Smooth muscle cell (in vitro differentiated cells): ENCODE measurements around the gene STXBP2. TPM values are rescaled to one million over a fixed set of nuclear protein-coding genes. Genes with fewer than 3 reads are reported as not detected.
"Not testable (repeated sequence)": the region's sequence is repeated elsewhere in the genome, so short reads cannot be mapped to it uniquely, and the experiment has no call there.

Experiments
- DNase-seq: peaks from one replicate; lab custom pipeline; 2025; ENCODE audit not compliant: unreplicated experiment; lab: John Stamatoyannopoulos, UW
- H2AFZ ChIP-seq: fragments of 200-600 bp; sonication (generic); 2 replicates; pipeline ENCODE4 v1.6.0; 2016; ENCODE audit warnings: antibody characterized with exemption, low read depth, mild to moderate bottlenecking
- H3F3A ChIP-seq: fragments of 200-600 bp; sonication (generic); 2 replicates; pipeline ENCODE4 v1.6.0; 2017; ENCODE audit warnings: antibody characterized with exemption, low read depth
- H3K27ac ChIP-seq: fragments of 200-600 bp; sonication (generic); 2 replicates; pipeline ENCODE4 v1.5.1; 2016; ENCODE audit warnings: low read depth, mild to moderate bottlenecking
- H3K27me3 ChIP-seq: fragments of 200-600 bp; sonication (generic); 2 replicates; pipeline ENCODE4 v1.6.1; 2016; ENCODE audit warnings: low read depth, mild to moderate bottlenecking
- H3K36me3 ChIP-seq: fragments of 200-600 bp; sonication (generic); 2 replicates; pipeline ENCODE4 v1.5.1; 2016; ENCODE audit warnings: low read depth
- H3K4me1 ChIP-seq: fragments of 200-600 bp; sonication (generic); 2 replicates; pipeline ENCODE4 v1.5.1; 2016; ENCODE audit warnings: low read depth
- H3K4me2 ChIP-seq: fragments of 200-600 bp; sonication (generic); 2 replicates; pipeline ENCODE4 v1.6.0; 2016; ENCODE audit warnings: mild to moderate bottlenecking
- H3K4me3 ChIP-seq: fragments of 200-600 bp; sonication (generic); 2 replicates; pipeline ENCODE4 v1.5.1; 2016; ENCODE audit warnings: mild to moderate bottlenecking
- H3K79me2 ChIP-seq: fragments of 200-600 bp; sonication (generic); 2 replicates; pipeline ENCODE4 v1.6.0; 2016; ENCODE audit warnings: low read depth, mild to moderate bottlenecking
- H3K9ac ChIP-seq: fragments of 200-600 bp; sonication (generic); 2 replicates; pipeline ENCODE4 v1.6.0; 2016; ENCODE audit warnings: low read depth
- H3K9me3 ChIP-seq: fragments of 200-600 bp; sonication (generic); replicated peaks from 2 replicates; pipeline ENCODE4 v1.5.1; 2016; ENCODE audit warnings: low read depth
- H4K20me1 ChIP-seq: fragments of 200-600 bp; sonication (generic); 2 replicates; pipeline ENCODE4 v1.6.0; 2016; ENCODE audit warnings: low read depth
- CTCF ChIP-seq: fragments of 200-600 bp; sonication (generic); IDR thresholded peaks from 2 replicates; pipeline ENCODE4 v1.5.1; 2017; ENCODE audit warnings: borderline replicate concordance, mild to moderate bottlenecking, antibody characterized with exemption; ENCODE audit not compliant: insufficient read depth, poor library complexity, severe bottlenecking
- WGBS: methylation state at CpG from one replicate; pipeline ENCODE4 v1.1.7; 2016; ENCODE audit warnings: low lambda C conversion rate; 5-methylcytosine and 5-hydroxymethylcytosine counted together
- polyA plus RNA-seq: library from polyadenylated mRNA; unstranded; fragments of >200 nt; fragmentation: Nextera tagmentation; extraction: Ambion mirVana; gene quantifications from 2 replicates; pipeline ENCODE4 v1.2.1, GENCODE V29; 2016
- total RNA-seq: library from RNA; depleted of rRNA; stranded (reverse); fragments of >200 nt; gene quantifications from 2 replicates; pipeline ENCODE4 v1.2.3, GENCODE V29; 2014

Gene STXBP2
- total and polyA plus RNA-seq, 2 experiments from 2014 or later: 17.8 to 32.7 TPM

GRCh38 chr19:7641290-7642276, 4.7 kb downstream of the STXBP2 start:
- 94% methylated on average over 40 of the region's 43 CpGs for WGBS

GRCh38 chr19:7642295-7643030, 5.6 kb downstream of the STXBP2 start:
- Histone ChIP-seq H3K9me3 (no peaks in the 10 kb centered on the region), H3K4me2 (no peak overlapping the region), H3K79me2 (no peaks in the 10 kb centered on the region), H3K4me3 (no peak overlapping the region), H3F3A (no peaks in the 10 kb centered on the region), H3K36me3 (no peaks in the 10 kb centered on the region), H3K9ac (no peak overlapping the region), H3K27ac (no peak overlapping the region), H3K27me3 (peaks cover 6% of the 10 kb centered on the region), H3K4me1 (no peaks in the 10 kb centered on the region), H4K20me1 (no peaks in the 10 kb centered on the region), H2AFZ (no peak overlapping the region)
- no peak for DNase-seq
- TF ChIP-seq CTCF: no peak
- 95% methylated on average over 25 of the region's 27 CpGs for WGBS

More at GRCh38 chr19:7641290-7642276, 4.7 kb downstream of the STXBP2 start:
- Histone ChIP-seq H3F3A (no peaks in the 10 kb centered on the region), H3K9ac (no peak overlapping the region), H3K9me3 (no peaks in the 10 kb centered on the region), H3K4me1 (no peaks in the 10 kb centered on the region), H3K79me2 (no peaks in the 10 kb centered on the region), H3K36me3 (no peaks in the 10 kb centered on the region), H3K27ac (no peak overlapping the region), H2AFZ (no peak overlapping the region), H3K27me3 (peaks cover 13% of the 10 kb centered on the region), H3K4me3 (no peak overlapping the region), H4K20me1 (no peaks in the 10 kb centered on the region), H3K4me2 (no peak overlapping the region)
- TF ChIP-seq CTCF: no peak
- DNase-seq: no peak

- Histone ChIP-seq H3F3A (no peaks in the 10 kb centered on the region), H3K9me3 (no peaks in the 10 kb centered on the region), H3K27me3 (peaks cover under 1% of the 10 kb centered on the region), H2AFZ (no peak overlapping the region), H3K27ac (no peak overlapping the region), H4K20me1 (no peaks in the 10 kb centered on the region), H3K9ac (no peak overlapping the region), H3K36me3 (no peaks in the 10 kb centered on the region), H3K4me2 (no peak overlapping the region), H3K4me3 (no peak overlapping the region), H3K4me1 (no peaks in the 10 kb centered on the region), H3K79me2 (no peaks in the 10 kb centered on the region)
- WGBS: 96% methylated on average over 8 of the region's 8 CpGs
- DNase-seq: no peak
- TF ChIP-seq CTCF: no peak
Observed at GRCh38 chr19:7643031-7643415, 6.1 kb downstream of the STXBP2 start.

- not testable (repeated sequence) for H2AFZ ChIP-seq, H3K79me2 ChIP-seq, H3K4me2 ChIP-seq, H3K27me3 ChIP-seq, DNase-seq, H4K20me1 ChIP-seq, H3F3A ChIP-seq, H3K27ac ChIP-seq, H3K9ac ChIP-seq, H3K4me3 ChIP-seq, H3K36me3 ChIP-seq, H3K9me3 ChIP-seq, H3K4me1 ChIP-seq
- 84% methylated on average over 7 of the region's 10 CpGs for WGBS
Observed at GRCh38 chr19:7643629-7644549, 7.0 kb downstream of the STXBP2 start.
